Measurements from ENCODE around the gene ZNF44. TPM values are rescaled to one million over a fixed set of nuclear protein-coding genes. Genes with fewer than 3 reads are reported as not detected.

ZNF44 gene
- total RNA-seq, 1 experiment from 2014 or later = 4.8 TPM

DNA sequence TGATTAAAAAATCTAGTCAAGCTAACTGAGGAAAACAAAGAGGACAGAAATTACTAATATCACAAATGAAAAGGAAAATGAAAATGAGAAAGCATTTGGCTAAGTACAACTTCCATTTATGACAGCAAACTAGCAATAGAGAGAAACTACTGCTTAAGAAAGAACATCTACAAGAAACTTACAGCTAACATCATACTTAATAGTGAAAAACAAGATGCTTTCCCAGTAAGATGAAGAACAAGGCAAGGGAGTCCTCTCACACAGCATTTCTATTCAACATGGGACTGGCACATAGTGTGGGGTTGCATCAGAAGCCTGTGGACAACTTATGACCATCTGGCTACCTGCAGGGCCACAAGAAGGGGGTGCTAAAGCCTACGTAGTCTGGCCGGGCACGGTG, 39.3 kb downstream of the ZNF44 start:
- Mint-ChIP-seq H3K27me3 (ENCODE audit: low read depth) (no peaks in the 10 kb centered on the region), H3K4me3 (no peak overlapping the region), H3K36me3 (peaks cover 7% of the 10 kb centered on the region), H3K27ac (no peak overlapping the region), H3K4me1 (no peaks in the 10 kb centered on the region), H3K9me3 (peaks cover 13% of the 10 kb centered on the region)
- TF ChIP-seq ZNF512 (CRISPR knock-in tag; IDR thresholded peaks at IDR 0.05; ENCODE audit: borderline replicate concordance) = no peak
- TF ChIP-seq, protein P1, sequence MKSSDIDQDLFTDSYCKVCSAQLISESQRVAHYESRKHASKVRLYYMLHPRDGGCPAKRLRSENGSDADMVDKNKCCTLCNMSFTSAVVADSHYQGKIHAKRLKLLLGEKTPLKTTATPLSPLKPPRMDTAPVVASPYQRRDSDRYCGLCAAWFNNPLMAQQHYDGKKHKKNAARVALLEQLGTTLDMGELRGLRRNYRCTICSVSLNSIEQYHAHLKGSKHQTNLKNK (CRISPR knock-in tag; IDR thresholded peaks at IDR 0.05) = no peak
- POLR2A ChIA-PET = no interaction called here
- ATAC-seq (no peak), DNase-seq (ENCODE audit: low spot score) (no peak)
- CTCF ChIA-PET = interaction anchor here (0.6 to 1.2 kb wide), 2 partner anchors 11 to 540 kb away, joined by 3 read pairs; no protein-coding TSS in a partner anchor

- Mint-ChIP-seq H3K4me1 (no peaks in the 10 kb centered on the region), H3K36me3 (peaks cover 43% of the 10 kb centered on the region), H3K27me3 (ENCODE audit: low read depth) (peaks cover 9% of the 10 kb centered on the region), H3K9me3 (peaks cover 57% of the 10 kb centered on the region), H3K27ac (no peak overlapping the region), H3K4me3 (no peak overlapping the region)
- TF ChIP-seq ZNF219 (CRISPR knock-in tag; IDR thresholded peaks at IDR 0.05; ENCODE audit: borderline replicate concordance) (no peak), MAX (CRISPR knock-in tag; IDR thresholded peaks at IDR 0.05) (no peak), ZNF232 (CRISPR knock-in tag; IDR thresholded peaks at IDR 0.05) (no peak), NR2C2 (CRISPR knock-in tag; IDR thresholded peaks at IDR 0.05) (no peak), ZNF317 (CRISPR knock-in tag; IDR thresholded peaks at IDR 0.05; ENCODE audit: borderline replicate concordance, low read depth) (no peak), ZNF671 (CRISPR knock-in tag; IDR thresholded peaks at IDR 0.05) (no peak), FOXK1 (CRISPR knock-in tag; IDR thresholded peaks at IDR 0.05) (no peak), GABPB1 (CRISPR knock-in tag; IDR thresholded peaks at IDR 0.05) (no peak), JAZF1 (CRISPR knock-in tag; IDR thresholded peaks at IDR 0.05) (no peak), USF2 (CRISPR knock-in tag; IDR thresholded peaks at IDR 0.05) (no peak)
- TF ChIP-seq, protein P2, sequence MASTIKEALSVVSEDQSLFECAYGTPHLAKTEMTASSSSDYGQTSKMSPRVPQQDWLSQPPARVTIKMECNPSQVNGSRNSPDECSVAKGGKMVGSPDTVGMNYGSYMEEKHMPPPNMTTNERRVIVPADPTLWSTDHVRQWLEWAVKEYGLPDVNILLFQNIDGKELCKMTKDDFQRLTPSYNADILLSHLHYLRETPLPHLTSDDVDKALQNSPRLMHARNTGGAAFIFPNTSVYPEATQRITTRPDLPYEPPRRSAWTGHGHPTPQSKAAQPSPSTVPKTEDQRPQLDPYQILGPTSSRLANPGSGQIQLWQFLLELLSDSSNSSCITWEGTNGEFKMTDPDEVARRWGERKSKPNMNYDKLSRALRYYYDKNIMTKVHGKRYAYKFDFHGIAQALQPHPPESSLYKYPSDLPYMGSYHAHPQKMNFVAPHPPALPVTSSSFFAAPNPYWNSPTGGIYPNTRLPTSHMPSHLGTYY (CRISPR knock-in tag; IDR thresholded peaks at IDR 0.05) = no peak
- ATAC-seq = no peak
- CTCF ChIA-PET = no interaction called here
- DNase-seq (ENCODE audit: low spot score) = no peak
- POLR2A ChIA-PET = no interaction called here
These were observed 47.0 kb downstream of the ZNF44 start for GRCh38 chr19:12247644-12248222.

GRCh38 chr19:12244370-12244769, 50.3 kb downstream of the ZNF44 start:
- ChIA-PET POLR2A (interaction anchor here (0.8 kb wide), 1 partner anchor 251 kb away, joined by 3 read pairs; no protein-coding TSS in a partner anchor), CTCF (interaction anchor here (0.6 to 1.4 kb wide), 8 partner anchors 10 to 792 kb away, joined by 3 to 12 read pairs (median 4); partner anchors contain the start of genes ZNF20, ZNF442, ZNF490 and ZNF791)
- no peak overlapping the region for H3K4me3 Mint-ChIP-seq
- no peak overlapping the region for H3K27ac Mint-ChIP-seq
- no peak for ATAC-seq
- no peak for DNase-seq (ENCODE audit: low spot score)
- peaks cover 9% of the 10 kb centered on the region for H3K27me3 Mint-ChIP-seq (ENCODE audit: low read depth)
- H3K9me3 Mint-ChIP-seq = peaks cover 53% of the 10 kb centered on the region
- peaks cover 33% of the 10 kb centered on the region for H3K36me3 Mint-ChIP-seq
- TF ChIP-seq PRRX2 (CRISPR knock-in tag; IDR thresholded peaks at IDR 0.05) (no peak), CTCF (IDR thresholded peaks at IDR 0.05) (0 out of 2 replicates have a peak, but pooled peaks have one; percentile 24)
- no peaks in the 10 kb centered on the region for H3K4me1 Mint-ChIP-seq
